ENCODE measurements around the gene RSPH1.

DNA sequence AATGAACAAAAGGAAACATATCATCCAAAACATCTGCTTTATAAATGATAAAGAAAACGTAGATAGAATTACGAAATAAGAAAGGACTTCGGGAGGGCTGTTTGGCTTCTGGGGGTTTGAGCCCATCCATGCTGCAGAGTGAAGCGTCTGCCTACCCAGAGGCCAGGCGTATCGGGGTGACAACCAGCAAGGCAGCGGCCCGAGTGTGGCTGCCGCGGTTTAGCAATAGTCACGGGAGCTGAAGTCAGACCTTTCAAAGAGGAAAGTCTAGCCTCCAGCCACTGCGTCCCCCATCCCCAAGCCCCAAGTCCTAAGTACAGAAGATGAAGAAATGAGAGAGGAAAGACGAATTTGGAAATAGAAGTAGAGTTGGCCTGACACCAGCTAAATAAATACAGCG is 26.2 kb upstream of the RSPH1 start:
- TF ChIP-seq POLR2AphosphoS5 (IDR thresholded peaks at IDR 0.05) = no peak
- TF ChIP-seq CTCF (IDR thresholded peaks at IDR 0.05) = no peak
- no peak for TF ChIP-seq POLR2A (IDR thresholded peaks at IDR 0.05)
